Measurements from ENCODE around the gene COBLL1.

Gene COBLL1

GRCh38 chr2:164852086-164852485 is 10.5 kb upstream of the COBLL1 start:
- no peak for DNase-seq

GRCh38 chr2:164850235-164850634 is 8.6 kb upstream of the COBLL1 start:
- no peak for DNase-seq

DNA sequence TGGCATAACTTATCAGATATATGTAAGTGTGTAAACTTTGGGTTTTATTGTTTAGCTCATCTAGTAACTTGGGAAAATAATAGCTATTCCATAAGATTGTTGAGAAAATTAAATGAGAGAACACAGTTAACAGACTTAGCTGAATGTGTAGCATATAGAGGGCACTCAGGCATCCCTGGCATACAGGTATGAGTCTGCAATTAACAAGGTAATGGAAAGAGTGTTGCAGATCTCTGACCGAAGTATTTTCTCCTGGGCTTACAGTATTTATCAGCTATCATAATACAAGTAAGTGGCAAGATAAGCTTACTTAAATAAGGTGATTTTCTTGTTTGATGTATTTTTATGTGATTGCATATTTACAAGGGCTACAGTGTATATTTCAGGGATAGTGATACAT is 7.9 kb upstream of the COBLL1 start:
- DNase-seq, result no peak

- DNase-seq, result peak; percentile 34
Observed at GRCh38 chr2:164847981-164848741, 6.5 kb upstream of the COBLL1 start.

DNA sequence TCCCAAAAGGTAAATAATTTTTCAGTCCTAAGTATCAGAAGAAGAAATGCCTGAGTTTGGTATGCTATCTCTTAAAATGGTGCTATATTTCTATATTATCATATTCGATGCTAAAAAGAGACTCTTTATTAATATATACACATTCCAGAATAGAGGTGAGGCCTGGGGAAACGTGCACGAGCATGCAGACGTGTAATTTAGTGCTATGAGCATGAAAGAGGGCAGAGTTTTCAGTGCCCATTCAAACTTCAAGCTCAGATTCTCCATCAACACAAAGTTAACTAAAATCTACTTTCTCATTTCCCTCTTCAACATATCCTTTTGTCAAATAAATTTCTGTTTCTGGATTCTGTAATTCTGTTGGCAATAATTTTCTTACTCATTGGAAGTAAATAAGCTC is 5.7 kb upstream of the COBLL1 start:
- DNase-seq, result no peak

DNA sequence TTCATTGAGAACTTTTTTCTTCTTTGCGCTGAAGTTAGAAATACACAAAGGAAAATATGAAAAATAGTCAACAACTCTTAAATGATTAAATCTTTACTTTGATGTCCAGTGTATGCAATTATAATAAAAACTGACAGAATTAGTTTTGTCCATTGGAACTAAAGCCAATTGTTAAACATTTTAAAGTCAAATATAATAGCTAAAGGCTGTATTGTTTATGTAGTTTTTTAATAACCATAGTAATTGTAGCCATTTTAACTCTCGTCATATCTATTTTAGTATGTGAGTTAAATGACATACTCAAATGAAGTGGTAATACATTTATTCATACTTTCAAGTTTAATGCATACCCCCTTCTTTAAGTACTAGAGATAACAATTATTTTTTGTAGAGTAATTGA is 4.7 kb upstream of the COBLL1 start:
- no peak for DNase-seq

DNA sequence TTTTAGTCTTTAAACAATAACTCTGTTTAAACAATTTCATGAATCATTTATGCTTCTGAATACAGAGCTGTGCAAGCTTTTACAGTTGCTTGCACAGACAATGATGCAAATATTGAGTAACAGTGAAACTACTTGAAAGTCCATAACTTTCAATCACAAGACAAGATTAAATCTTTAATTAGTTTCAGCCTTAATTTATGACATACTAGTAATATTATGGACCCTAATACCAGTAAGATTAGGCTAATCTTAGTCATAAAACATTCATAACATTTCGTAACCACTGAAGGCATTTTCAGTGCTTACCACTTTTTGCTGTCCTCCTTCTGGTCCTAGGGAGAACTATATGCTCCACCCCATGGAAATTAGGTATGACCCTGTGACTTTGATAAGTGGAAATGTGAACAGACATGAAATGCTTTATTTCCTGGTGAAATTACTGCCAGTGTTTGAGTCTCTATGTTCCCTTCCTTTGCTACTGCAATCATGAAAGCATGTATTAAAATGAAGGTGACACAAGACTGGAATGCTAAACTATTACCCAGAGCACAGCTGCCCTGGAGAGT is 1.8 kb upstream of the COBLL1 start:
- DNase-seq, result no peak

- DNase-seq, result no peak
Observed at GRCh38 chr2:164842624-164842966, 972 bp upstream of the COBLL1 start.

- DNase-seq, result peak; percentile 46
Observed at GRCh38 chr2:164840930-164841718, 499 bp downstream of the COBLL1 start.

GRCh38 chr2:164840458-164840929 is 1.1 kb downstream of the COBLL1 start:
- DNase-seq, result peak; percentile 19

DNA sequence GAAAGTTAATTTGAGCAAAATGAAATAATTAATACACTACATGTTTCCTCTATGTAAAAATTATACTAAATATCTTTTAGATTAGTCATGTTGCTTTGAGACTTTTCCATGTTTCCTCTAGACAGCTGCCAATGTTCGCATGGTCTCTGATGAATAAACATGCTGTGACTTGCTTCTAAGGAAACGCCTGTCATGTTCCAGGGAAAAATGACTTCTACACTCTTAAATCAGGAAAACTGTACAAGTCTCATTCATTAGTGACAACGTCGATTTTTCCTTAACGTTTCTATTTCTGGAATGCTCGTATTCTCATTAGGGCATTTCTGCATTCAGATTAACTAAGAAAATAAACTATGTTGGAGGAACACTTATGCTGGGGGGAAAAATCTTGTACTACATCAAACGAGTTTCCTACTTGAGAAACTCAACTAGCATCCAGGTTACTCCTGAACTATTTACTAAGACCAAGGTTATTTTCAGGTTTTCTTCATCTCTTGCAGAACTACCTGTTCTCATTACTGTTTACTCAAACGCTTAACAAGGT is 1.6 kb downstream of the COBLL1 start:
- DNase-seq, result no peak

DNA sequence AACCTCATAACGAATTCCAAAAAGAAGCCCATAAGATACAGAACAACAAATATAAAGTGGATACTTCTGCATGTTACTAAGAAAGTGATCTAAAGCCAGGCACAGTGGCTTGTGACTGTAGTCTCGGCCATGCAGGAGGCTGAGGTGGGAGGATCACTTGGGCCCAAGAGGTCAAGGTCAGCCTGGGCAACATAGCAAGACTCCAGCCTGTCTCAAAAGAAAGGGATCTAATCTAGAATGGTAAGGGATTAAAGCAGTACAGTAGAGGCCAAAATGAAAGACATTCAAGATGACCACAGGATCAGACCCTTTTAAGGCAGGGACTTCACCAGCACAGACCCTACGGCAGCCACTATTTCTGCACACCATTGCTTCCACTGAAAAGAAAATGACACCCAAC is 3.8 kb downstream of the COBLL1 start:
- no peak for DNase-seq

GRCh38 chr2:164836907-164837306 is 4.7 kb downstream of the COBLL1 start:
- DNase-seq, result no peak

- no peak for DNase-seq
Observed at GRCh38 chr2:164835302-164835701, 6.3 kb downstream of the COBLL1 start.

DNA sequence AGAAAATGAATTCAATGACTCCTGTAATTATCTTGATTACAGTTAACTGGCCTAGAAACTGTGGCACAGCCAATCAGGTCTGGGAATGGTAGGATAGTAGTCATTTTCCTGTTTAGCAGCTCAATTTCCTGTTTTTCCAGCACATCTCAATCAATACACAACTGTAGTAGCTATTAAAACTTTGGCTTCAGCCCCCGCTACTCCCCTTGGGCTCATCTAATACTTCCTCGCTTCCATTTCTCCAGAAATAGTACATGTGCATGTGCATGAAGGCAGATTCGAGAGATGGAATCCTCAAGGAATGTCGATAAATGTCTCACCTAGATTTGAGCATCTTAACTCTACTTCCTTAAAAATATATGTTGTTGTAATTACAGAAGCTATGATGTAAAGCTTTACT is 9.7 kb downstream of the COBLL1 start:
- DNase-seq, result no peak

DNA sequence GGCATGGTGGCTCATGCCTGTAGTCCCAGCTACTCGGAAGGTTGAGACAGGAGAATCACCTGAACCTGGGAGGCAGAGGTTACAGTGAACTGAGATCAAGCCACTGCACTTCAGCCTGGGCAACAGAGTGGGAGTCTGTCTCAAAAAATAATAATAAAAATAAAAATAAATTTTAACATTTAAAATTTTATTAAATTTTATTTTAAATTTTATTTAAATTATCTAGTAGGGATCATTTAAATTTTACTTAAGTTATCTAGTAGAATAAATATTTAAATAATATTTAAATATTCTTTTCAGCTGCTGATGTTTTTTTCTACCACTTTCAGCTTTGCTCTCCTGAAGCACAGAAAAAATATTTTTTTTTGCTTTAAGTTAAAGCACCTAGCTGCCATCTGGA is 10.4 kb downstream of the COBLL1 start:
- no peak for DNase-seq

- DNase-seq, result no peak
Observed at GRCh38 chr2:164826293-164827243, 15.1 kb downstream of the COBLL1 start.

GRCh38 chr2:164824872-164825271 is 16.8 kb downstream of the COBLL1 start:
- DNase-seq, result no peak

DNA sequence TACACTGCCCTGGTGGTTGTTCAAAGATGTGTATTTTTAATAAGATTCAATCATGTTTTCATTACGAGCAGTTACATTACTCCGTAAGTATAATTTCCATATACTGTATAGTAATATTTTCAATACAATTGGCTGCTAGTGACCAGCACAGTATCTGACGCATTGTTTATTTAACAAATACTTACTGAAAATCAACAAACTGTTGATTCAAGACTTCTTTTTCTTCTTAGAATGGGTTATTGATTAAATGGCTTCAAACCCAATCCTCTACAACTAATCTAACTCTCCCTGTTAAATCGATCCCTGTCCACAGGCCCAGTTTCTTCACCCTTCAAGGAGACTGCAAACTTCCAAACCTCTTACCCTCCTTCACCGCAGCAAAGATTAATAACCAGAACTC is 18.5 kb downstream of the COBLL1 start:
- no peak for DNase-seq

DNA sequence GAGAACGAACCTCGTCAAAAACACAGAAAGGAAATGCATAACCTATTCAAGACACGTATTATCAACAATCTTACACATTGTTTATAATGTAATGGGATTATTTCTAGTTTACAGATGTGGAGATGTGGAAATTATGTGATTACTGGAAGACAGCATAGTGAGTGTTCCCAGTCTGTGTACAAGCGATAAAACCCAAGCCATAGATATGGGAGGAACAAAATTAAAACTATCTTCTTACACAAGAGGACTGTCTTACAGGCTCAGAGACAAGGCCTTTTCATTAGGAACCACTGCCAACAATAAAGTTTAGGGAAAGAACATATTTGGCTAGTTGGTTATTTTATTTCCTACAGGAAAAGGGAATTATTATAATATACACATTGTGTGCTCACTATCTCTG is 20.3 kb downstream of the COBLL1 start:
- DNase-seq, result no peak

DNA sequence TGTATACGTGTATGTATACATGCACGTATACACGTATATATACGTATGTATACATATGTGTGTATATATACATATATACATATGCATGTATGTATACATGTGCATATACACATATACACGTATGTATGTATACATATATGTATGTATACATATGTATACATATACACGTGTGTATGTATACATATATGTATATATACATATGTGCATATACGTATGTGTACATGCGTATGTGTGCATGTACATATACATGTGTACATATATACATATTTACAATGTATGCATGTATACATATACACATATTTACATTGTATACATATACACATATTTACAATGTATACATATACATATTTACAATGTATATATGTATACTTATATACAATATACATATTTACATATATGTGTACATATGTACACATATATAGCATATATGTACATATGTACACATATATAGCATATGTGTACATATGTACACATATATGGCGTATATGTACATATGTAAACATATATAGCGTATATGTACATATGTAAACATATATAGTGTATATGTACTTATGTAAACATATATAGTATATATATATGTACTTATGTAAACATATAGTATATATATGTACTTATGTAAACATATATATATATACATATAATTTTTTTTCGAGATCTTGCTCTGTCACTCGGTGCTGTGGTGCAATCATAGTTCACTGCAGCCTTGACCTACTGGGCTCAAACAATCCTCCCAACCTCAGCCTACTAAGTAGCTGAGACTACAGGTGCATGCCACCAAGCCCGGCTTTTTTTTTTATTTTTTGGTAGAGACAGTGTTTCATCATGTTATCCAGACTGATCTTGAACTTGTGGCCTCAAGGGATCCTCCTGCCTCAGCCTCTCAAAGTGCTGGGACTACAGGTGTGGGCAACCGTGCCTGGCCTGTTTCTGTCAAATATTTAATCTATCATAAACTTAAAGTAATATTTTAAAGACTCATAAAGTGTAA is 23.2 kb downstream of the COBLL1 start:
- no peak for DNase-seq

Measured in NCI-H1105 (cell line).